ENCODE measurements around the gene DIRAS1.
A peak's percentile ranks its signal among the peaks of the same experiment; 100 is the strongest.

The DIRAS1 gene

GRCh38 chr19:2700660-2701360 lies 20.4 kb downstream of the DIRAS1 start:
- ChIA-PET POLR2A (interaction anchor here (0.6 to 1.1 kb wide), 2 partner anchors 38 to 52 kb away, joined by 3 read pairs; no protein-coding TSS in a partner anchor), CTCF (interaction anchor here (1.1 kb wide), 1 partner anchor 52 kb away, joined by 4 read pairs; no protein-coding TSS in a partner anchor)
- TF ChIP-seq TARDBP (IDR thresholded peaks at IDR 0.05) (no peak), L3MBTL2 (conservative IDR thresholded peaks at IDR 0.05) (0 out of 2 replicates have a peak, but pooled peaks have one; percentile 39)
- no peak for DNase-seq (ENCODE audit: extremely low spot score)

- ChIA-PET POLR2A (interaction anchor here (1.6 kb wide), 1 partner anchor 224 kb away, joined by 4 read pairs; the partner anchor contains the start of gene GADD45B), CTCF (no interaction called here)
- DNase-seq (ENCODE audit: extremely low spot score) = no peak
- TF ChIP-seq HDGF (IDR thresholded peaks at IDR 0.05; ENCODE audit: borderline replicate concordance) (no peak), PKNOX1 (IDR thresholded peaks at IDR 0.05) (no peak)
Measured at GRCh38 chr19:2699413-2700140, 21.6 kb downstream of the DIRAS1 start.

- ChIA-PET POLR2A (no interaction called here), CTCF (no interaction called here)
Measured at GRCh38 chr19:2694196-2694595, 27.0 kb downstream of the DIRAS1 start.

DNA sequence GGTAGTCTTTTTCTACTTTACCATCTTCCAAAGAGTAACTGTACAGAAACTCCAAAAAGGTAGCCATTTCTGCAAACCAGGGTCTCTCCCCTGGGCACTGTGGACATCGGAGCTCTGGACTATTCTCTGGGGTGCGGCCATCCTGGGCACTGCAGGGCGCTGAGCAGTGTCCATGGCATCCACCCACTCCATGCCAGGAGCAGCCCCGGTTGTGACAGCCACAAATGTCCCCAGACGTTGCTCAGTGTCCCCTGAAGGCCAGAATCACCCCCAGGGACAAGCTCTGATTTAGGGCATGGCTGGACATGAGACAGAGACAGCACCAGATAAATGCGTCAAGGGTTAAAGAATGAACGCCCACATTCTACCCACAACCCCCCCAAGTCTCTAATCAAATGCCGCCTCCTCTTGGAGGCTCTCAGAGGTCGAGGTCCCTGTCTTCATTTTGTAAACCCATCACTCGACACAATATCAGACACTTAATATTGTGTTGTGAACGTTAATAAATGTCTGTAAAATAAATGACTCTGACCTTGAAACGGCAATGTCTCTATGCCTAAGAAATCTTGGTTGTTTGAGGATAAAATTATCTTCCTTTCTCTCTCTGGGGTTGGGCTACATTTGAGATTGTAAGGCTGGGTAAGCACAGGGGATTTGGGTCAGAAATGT lies 27.5 kb downstream of the DIRAS1 start:
- CTCF ChIA-PET = no interaction called here
- no peak for TF ChIP-seq TARDBP (IDR thresholded peaks at IDR 0.05)
- no peak for TF ChIP-seq ELF4 (IDR thresholded peaks at IDR 0.05)
- POLR2A ChIA-PET = no interaction called here
- DNase-seq (ENCODE audit: extremely low spot score) = no peak

More at GRCh38 chr19:2694196-2694595, 27.0 kb downstream of the DIRAS1 start:
- no peak for DNase-seq (ENCODE audit: extremely low spot score)
- TF ChIP-seq ELF4 (IDR thresholded peaks at IDR 0.05) = no peak
- no peak for TF ChIP-seq PKNOX1 (IDR thresholded peaks at IDR 0.05)
- no peak for TF ChIP-seq HDGF (IDR thresholded peaks at IDR 0.05; ENCODE audit: borderline replicate concordance)
- no peak for TF ChIP-seq ARNT (IDR thresholded peaks at IDR 0.05)
- TF ChIP-seq ZNF384 (IDR thresholded peaks at IDR 0.05) = no peak
- no peak for TF ChIP-seq CTBP1 (IDR thresholded peaks at IDR 0.05; ENCODE audit: borderline replicate concordance)
- TF ChIP-seq NFRKB (IDR thresholded peaks at IDR 0.05) = no peak
- TF ChIP-seq FOXM1 (IDR thresholded peaks at IDR 0.05; ENCODE audit: borderline replicate concordance) = no peak
- no peak for TF ChIP-seq TARDBP (IDR thresholded peaks at IDR 0.05)
- no peak for TF ChIP-seq SUZ12 (IDR thresholded peaks at IDR 0.05)
- no peak for TF ChIP-seq BHLHE40 (IDR thresholded peaks at IDR 0.05; ENCODE audit: borderline replicate concordance)
- no peak for TF ChIP-seq LEF1 (IDR thresholded peaks at IDR 0.05; ENCODE audit: borderline replicate concordance)
- no peak for TF ChIP-seq L3MBTL2 (conservative IDR thresholded peaks at IDR 0.05)
- TF ChIP-seq SP1 (IDR thresholded peaks at IDR 0.05) = no peak
- TF ChIP-seq FOXA1 (IDR thresholded peaks at IDR 0.05) = no peak
- TF ChIP-seq FOXK2 (IDR thresholded peaks at IDR 0.05) = no peak

DNA sequence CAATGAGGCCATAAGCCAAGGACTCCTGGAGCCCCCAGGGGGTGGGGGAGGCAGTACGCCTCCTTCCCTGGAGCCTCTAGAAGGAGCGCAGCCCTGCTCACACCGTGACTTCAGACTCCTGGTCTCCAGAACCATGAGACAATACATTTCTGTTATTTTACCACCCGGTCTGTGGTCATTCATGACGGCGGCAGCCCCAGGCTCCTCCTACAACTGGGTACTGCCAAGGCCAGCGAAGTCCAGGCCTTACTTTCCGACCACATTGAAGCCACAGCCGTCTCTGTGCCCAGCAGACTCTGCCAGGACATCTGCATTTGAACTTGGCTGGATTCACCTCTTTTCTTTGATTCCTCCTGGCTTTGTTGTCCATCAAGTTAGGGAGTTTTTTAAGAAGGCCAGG lies 29.2 kb downstream of the DIRAS1 start:
- TF ChIP-seq NFRKB (IDR thresholded peaks at IDR 0.05) = no peak
- no peak for TF ChIP-seq ARNT (IDR thresholded peaks at IDR 0.05)
- no peak for TF ChIP-seq PKNOX1 (IDR thresholded peaks at IDR 0.05)
- no peak for TF ChIP-seq FOXK2 (IDR thresholded peaks at IDR 0.05)
- TF ChIP-seq CTBP1 (IDR thresholded peaks at IDR 0.05; ENCODE audit: borderline replicate concordance) = no peak
- TF ChIP-seq ELF4 (IDR thresholded peaks at IDR 0.05) = no peak
- ChIA-PET CTCF (no interaction called here), POLR2A (no interaction called here)
- no peak for DNase-seq (ENCODE audit: extremely low spot score)

GRCh38 chr19:2690856-2691255 lies 30.3 kb downstream of the DIRAS1 start:
- POLR2A ChIA-PET = no interaction called here
- DNase-seq (ENCODE audit: extremely low spot score) = no peak
- no peak for TF ChIP-seq L3MBTL2 (conservative IDR thresholded peaks at IDR 0.05)
- no peak for TF ChIP-seq PKNOX1 (IDR thresholded peaks at IDR 0.05)
- no peak for TF ChIP-seq SP1 (IDR thresholded peaks at IDR 0.05)
- TF ChIP-seq SUZ12 (IDR thresholded peaks at IDR 0.05) = no peak
- no peak for TF ChIP-seq ARNT (IDR thresholded peaks at IDR 0.05)
- TF ChIP-seq BHLHE40 (IDR thresholded peaks at IDR 0.05; ENCODE audit: borderline replicate concordance) = no peak
- TF ChIP-seq NFRKB (IDR thresholded peaks at IDR 0.05) = no peak
- no peak for TF ChIP-seq FOXK2 (IDR thresholded peaks at IDR 0.05)
- TF ChIP-seq CTBP1 (IDR thresholded peaks at IDR 0.05; ENCODE audit: borderline replicate concordance) = no peak
- TF ChIP-seq ZNF384 (IDR thresholded peaks at IDR 0.05) = no peak
- CTCF ChIA-PET = no interaction called here
